ENCODE results near the gene SHISAL2B.
"Not testable (repeated sequence)": the region's sequence is repeated elsewhere in the genome, so short reads cannot be mapped to it uniquely, and the experiment has no call there.

- not testable (repeated sequence) for TF ChIP-seq CTCF (conservative IDR thresholded peaks at IDR 0.05; ENCODE audit: low read length); EZH2phosphoT487 (IDR thresholded peaks at IDR 0.05; ENCODE audit: borderline replicate concordance, low read depth, low read length)
Observed at GRCh38 chr5:64714495-64714894, 24.2 kb downstream of the SHISAL2B start.
